GM18507 (cell line): ENCODE measurements around the gene FBXL4.

ENCODE experiments used
- DNase-seq: peaks from one replicate; pipeline ENCODE4 v3.0.0; 2011; ENCODE audit warnings: low read depth; ENCODE audit not compliant: insufficient read length; ENCODE audit errors: extremely low spot score
- FAIRE-seq: peaks from 2 replicates; lab custom pipeline; 2011; peaks lifted over from hg19 to GRCh38; lab: Jason Lieb, UNC

The FBXL4 gene

DNA sequence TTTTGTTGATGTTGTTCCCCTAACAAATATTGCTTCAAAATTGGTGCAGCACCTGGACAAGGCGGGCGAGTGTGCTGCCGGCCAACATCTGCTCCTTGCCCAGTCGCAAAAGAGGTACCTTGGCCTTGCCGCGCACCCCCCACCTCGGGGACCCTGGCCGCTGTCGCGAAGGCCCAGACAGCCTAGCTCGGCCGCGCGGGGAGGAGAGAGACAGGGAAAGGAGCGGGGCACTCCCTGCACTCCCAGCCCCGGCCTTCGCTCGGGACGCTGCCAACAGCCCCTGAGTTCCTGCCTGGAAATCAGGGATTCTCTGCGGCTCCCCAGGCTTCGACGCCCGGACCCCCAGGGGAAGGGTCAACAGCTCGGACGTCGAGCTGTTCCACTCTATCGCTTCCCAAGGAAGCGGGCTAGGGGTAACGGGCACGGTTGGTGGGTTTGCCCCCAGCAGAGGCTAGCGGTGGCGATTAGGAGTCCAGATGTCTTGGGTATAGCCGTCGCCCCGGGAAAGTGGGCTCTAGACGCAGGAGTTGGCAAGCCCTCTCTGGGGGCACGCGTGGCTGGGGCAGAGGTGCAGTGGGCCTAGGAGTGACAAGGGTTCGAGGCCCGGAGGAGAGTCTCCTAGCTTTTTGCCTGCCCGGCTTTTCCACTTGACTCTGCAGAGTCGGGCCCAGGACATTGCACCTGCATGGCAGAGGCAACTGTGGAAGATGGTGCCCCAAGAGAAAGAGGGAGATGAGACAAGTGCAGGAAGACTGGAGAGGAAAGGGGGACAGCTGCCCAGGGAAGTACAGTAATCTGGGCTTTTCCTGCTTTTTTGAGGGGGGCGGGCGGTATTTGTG lies 105.2 kb downstream of the FBXL4 start:
- FAIRE-seq (no peak), DNase-seq (no peak)

DNA sequence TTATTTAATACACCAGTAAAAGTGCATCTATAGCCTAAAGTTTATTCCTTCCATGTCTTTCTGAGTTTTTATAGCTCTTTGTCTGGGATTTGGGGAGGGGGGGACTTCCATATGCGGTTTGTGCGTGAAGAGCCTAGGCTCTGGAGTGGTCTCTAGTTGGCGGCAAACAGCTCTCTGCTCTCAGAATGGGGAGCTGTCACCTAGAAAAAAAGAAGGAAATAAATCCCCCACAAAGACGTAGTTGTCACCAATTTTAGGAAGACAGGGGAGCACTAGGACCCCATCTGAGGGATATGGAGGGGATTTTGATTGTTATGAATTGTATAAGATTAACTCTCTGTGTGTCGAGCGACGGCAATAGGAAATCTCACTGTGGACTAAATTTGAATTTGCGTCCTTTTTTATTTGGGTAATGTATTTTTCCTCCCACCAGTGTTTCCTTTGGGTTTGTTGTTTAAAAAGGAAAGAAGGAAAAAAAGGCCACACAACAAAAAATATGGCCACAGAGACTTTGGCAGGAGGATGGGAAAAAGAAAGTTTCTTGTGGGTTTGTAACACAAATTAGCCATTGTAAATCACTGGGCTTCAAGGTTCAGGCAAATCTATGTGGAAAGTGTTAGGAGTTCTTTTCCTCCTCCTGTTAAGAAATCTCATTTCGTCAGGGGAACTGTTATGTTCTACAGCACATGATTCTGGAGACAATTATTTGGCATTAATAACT lies 106.0 kb downstream of the FBXL4 start:
- FAIRE-seq (no peak), DNase-seq (no peak)

DNA sequence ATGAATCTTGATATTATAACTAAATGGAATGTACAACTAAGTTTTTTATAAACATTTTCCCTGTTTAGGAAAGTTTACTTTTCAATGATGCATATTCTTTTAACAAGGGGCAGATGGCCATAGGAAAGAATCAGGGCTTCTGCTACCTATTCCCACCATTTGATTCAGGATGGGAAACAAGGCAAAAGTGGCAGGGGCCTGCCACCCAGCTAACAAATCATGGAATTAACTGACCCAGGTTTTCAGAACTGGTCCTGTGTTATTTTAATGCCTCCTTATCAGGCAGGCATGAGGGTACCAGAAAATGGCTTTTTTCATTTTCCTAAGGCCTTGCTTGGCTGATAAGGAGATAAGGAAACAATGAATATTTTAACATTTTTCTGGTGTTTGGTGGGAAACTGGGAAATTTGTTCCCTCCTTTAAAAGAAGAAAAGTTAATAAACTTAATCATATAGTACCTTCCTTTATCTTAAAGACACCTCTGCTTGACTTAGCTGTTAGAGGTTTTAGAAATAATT lies 106.7 kb downstream of the FBXL4 start:
- no peak for DNase-seq
- FAIRE-seq = no peak

DNA sequence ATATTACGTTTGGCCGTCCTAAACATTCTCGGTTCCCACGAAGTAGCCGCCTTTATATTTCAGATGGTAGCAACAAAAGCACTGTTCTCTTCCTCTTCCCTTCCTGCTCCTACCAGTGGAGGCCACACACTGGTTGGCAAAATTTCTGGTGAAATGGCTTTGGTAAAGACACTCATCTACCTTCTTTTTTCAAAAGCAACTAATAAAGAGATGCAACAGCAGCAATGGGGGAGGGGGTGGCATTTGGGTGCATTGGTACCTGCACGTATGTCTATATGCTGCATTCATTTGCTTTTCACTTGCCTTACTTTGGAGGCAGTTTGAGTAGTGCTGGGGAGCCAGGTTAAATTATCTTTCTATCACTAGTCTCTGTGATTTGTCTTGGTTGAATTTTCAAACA lies 107.4 kb downstream of the FBXL4 start:
- no peak for FAIRE-seq
- DNase-seq = no peak

DNA sequence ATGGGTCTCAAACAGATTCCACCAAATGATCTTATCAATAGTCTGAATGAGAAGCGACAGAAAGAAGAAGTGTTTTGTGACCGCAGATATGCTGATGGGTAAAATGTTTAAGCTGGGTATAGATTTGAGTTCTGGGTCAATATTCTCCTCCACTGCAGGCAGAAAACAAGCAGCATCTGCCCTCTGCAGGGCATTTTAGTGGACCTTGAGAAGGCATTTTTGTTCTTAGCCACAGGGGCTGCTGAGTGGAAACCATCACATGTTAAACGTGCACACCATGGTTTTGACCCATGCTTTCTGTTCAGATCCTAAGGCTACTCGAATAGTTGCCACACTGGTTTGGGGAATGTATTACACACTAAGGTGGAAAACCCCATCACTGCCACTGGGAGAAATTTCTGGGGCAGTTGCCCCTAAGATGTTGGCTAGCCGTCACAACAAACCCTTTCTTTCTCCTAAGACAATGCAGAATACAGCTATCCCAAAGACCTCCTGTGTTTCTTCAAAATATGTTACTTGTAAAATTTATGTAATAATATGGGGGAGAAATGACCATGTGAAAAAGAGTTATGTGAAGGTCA lies 107.9 kb downstream of the FBXL4 start:
- FAIRE-seq = no peak
- no peak for DNase-seq

DNA sequence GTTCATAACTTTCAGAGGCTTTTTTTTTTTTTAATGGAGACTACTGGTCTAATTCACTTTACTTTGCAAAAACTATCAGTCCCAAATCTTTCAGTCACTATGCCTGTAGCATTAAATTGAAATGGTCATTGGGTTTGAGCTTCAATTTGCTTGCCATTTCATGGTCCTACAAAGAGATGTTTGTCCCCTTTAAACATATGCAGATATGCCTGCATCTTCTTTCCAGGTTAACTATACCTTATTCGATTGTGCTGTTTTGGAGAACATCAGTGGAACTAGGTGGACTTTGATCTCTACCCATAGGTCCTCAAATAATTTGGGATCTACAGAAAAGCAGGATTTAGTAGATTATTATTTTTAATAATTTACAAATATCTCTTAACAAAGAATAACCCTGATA lies 108.8 kb downstream of the FBXL4 start:
- no peak for DNase-seq
- FAIRE-seq = no peak

DNA sequence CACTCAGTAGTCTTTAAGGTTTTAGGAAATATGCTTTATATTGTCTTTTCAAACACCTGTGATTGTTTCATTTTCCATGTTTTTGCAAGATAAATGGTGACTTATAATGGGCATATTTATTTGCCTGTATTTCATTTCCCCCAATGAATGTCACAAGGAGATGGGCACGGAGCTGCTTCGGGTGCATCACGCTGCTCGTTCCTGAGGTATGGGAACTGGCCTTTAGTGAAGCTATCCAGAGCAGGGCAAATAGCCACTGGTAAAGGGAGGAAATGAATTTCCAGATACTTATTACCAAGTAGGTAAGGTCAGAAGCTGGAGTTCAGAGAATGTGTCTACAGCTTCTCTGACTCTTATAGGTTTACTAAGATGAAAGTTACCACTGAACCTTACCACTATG lies 109.7 kb downstream of the FBXL4 start:
- DNase-seq (no peak), FAIRE-seq (no peak)

DNA sequence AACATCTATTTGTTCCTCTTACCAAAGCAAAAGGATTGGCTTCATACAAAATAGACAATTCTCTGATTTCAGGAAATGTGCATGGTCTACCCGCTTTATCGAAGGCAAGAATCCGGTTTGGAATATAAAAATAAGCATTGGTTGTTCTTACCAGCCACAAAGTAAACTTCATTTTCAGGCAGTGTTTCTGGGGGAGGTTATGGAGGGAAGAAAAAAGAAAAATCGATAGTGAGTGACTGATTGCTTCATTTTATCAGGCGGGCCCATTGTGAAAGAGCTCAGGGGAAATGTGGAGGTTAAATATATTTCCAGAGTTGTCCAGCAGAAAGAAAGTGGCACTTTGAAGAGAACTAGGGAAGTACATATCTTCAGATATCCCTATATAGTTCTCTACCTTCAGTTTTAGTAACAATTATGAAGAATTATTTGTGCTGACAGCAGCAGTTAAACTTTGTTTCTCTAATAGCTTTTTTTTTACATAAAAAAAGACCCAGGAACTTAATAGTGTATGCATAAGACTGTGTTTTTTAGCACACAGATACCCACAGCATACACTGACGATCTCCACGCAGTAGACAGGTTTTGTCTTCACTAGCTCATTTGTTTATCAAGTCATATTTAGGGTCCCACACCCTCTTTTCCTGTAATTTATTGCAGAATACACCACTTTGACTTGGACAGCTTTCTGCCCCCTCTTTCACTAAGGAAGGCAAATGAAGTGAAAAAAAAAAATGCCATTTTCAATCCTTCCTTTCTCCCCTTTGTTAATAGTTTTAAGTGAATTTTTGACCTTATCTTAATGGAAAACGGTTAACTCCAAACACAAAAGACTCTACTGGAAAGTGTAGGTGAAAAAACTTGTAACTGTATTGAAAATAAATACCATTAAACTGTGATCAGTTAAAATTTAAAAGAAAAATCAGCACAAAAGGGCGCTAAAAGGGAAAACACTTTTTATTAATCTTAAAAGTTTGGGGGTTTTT lies 110.5 kb downstream of the FBXL4 start:
- DNase-seq (no peak), FAIRE-seq (no peak)

DNA sequence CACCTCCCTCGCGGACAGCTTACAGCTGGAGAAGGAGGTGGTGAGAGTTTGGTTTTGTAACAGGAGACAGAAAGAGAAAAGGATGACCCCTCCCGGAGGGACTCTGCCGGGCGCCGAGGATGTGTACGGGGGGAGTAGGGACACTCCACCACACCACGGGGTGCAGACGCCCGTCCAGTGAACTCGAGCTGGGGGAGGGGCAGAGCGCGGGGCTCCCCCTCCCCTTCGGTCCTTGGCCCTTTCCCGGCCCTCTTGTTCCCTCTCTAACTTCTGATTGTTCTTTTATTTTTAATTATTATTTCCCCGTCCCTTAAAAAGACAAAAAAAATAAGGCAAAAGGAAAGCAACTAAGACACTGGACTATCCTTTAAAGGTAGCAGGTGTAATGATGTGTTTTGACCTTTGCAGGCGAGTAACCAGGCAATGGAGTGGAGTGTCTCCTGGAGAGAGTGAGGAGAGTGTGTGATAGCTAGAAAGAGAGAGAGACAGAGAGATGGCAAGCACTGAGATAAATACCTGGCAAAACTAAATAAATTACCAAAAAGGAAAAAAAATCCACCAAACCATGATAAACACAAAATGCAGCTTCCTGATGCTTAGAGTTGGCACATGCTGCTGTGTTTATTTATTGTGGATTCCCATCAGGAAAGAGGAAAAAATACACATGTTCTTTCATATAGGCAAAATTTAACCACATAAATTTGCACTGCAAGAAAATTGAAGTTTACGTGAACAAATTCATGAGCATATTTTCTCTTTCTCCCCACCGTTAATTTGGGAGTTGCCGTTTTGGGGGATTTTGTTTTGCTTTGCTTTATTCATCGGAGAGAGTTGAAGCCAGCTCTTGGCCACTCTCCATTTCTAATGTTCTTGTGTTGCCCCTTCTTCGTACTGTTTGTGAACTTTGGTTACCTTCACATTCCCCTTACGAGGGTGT lies 111.5 kb downstream of the FBXL4 start:
- no peak for FAIRE-seq
- DNase-seq = no peak

DNA sequence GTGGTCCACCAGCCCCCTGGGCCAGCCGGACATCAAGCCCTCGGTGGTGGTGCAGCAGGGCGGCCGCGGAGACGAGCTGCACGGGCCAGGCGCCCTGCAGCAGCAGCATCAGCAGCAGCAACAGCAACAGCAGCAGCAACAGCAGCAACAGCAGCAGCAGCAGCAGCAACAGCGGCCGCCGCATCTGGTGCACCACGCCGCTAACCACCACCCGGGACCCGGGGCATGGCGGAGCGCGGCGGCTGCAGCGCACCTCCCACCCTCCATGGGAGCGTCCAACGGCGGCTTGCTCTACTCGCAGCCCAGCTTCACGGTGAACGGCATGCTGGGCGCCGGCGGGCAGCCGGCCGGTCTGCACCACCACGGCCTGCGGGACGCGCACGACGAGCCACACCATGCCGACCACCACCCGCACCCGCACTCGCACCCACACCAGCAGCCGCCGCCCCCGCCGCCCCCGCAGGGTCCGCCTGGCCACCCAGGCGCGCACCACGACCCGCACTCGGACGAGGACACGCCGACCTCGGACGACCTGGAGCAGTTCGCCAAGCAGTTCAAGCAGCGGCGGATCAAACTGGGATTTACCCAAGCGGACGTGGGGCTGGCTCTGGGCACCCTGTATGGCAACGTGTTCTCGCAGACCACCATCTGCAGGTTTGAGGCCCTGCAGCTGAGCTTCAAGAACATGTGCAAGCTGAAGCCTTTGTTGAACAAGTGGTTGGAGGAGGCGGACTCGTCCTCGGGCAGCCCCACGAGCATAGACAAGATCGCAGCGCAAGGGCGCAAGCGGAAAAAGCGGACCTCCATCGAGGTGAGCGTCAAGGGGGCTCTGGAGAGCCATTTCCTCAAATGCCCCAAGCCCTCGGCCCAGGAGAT lies 112.4 kb downstream of the FBXL4 start:
- FAIRE-seq (no peak), DNase-seq (no peak)

DNA sequence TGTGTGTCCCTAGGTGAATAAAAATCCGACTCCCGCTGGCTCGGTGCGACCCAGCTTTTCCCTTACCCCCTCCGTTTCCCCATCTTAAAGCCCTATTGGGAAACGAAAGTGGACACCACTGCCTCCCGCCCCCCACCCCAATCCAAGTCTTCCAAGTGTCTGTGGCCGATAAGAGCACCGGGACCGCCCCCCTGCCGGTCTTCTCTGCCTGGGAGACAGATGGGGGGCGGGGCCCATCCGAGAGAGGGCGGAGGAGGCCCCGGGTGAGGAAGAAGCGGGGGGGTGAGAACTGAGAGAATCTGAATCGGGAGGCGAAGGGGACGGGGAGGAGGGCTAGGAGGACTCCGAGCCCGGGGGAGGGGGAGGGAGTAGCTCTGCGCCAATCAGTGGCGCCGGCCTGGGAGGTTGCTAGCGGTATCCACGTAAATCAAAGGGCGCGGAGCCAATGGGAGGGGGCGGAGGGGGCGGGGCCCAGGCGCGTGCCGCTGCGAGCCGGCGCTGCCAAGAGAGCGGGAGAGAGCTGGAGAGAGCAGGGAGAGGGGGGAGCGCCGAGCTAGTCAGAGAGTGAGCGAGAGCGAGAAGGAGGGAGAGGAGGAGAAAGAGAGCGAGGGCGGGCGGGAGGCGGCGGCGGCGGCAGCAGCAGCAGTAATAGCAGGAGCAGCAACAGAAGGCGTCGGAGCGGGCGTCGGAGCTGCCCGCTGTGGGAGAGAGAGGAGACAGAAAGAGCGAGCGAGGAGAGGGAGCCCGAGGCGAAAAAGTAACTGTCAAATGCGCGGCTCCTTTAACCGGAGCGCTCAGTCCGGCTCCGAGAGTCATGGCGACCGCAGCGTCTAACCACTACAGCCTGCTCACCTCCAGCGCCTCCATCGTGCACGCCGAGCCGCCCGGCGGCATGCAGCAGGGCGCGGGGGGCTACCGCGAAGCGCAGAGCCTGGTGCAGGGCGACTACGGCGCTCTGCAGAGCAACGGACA lies 113.4 kb downstream of the FBXL4 start, which contains the start of gene POU3F2:
POU3F2 (plus strand) TSS at position 515 of the 972 bp plus-strand sequence; CDS start at position 815, 300 bp downstream.
- FAIRE-seq = no peak
- DNase-seq = peak; percentile 46

DNA sequence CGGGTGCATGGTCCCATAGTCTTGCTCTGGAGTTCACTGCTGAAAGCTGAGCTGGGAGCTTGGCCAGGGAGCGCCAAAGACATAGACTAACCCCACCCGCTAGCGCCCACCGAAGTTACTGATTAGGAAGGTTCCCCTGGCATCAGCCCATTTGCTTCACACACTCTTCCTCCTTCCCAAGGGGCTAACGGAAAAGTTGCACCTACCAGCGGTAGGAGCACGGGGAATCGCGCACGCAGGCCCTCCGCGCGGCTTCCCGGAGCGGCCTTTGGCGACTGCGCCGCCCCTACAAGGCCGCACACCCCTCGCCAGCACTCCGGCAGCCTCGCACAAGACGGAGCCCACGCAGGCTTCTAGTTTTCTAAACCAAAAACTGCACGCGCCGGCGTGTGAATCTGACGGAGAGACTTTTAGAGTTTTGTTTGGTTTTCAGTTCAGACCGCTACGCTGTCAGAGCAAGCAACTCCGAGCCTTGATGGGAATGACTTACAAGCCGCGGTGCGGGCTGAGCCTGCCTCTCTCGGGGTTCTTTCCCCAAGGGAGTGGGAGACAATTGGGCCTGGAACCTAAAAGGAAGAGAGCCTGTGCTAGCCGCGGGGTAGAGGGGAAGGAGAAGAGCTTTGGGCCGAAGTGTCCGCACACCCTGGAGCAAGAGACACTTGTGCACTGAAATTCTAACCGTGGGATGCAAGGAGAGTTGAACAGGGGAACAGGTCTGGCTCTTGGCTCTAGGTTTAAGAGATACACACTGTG lies 114.3 kb downstream of the FBXL4 start:
- DNase-seq (no peak), FAIRE-seq (no peak)

DNA sequence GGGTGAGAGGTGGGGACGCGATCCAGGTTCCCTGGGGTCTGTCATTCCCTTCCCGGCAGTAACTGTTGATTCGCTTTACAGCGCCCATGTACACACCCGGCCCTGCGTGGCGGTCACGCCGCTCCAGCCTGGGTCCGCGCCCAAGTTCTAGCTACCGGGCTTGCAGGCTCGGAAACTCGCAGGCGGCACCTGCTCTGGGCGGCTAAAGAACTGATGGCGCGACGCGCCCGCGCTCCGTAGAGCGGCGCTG lies 114.8 kb downstream of the FBXL4 start:
- FAIRE-seq = no peak
- DNase-seq = no peak

DNA sequence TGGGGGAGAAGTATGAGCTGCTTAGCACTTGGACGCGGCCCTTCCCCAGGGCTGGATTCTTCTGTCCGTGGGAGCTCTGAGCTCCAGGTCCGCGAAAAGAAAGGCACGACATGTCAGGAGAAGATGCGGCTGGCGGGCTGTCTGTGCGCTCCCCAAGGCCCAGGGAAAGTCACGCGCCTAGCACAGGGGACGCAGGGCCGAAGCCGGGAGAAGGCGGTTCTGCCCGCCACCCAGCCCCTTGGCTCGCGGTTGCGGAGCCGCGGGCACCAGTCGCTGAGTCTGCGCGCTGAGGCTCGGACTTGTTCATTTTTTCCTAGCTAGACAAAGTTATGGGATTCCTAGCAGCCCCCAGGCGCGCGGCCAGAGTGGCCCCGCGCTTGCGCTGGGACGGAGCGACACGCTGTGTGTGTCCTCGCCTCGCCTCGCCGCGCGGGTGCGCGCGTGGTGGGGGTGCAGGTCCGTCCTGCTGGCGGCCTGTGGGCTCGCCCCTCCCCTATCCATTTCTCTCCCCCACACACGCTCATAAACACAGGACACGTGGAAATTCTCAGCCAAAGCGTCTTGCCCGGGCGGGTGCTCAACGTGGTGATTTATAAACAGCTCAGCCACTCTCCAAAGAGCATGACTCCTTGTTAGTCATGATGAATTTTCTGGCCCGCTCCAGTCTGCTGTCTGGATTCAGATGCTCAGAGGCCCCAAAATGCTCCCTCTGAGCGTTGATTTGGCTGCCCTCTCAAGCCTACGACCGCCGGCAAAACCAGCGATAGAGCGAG lies 115.3 kb downstream of the FBXL4 start:
- DNase-seq = no peak
- no peak for FAIRE-seq

DNA sequence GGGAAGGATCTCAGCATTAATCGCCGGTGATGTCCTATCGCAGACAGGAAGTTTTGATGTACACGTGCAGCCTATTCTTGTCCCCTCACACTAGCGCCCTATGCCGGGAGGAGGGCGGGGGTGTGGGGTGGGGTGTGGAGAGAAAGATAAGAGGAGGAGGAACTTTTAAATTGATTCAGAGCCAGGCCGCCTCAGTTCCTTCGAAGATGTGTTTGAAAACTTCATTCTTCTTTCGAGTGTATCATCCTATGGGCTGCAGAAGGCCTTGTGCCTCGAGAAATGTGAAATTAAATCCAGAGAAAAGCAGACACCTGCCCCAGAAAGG lies 115.8 kb downstream of the FBXL4 start:
- DNase-seq (no peak), FAIRE-seq (no peak)
